Gastroesophageal sphincter (tissue), 4 donors: Measurements from ENCODE around the gene EPC1. TPM values are rescaled to one million over a fixed set of nuclear protein-coding genes. Genes with fewer than 3 reads are reported as not detected.
A peak's percentile ranks its signal among the peaks of the same experiment; 100 is the strongest.
"Not testable (repeated sequence)": the region's sequence is repeated elsewhere in the genome, so short reads cannot be mapped to it uniquely, and the experiment has no call there.

Experiments used
- ATAC-seq: fragments of 150-250 bp; one replicate; pipeline ENCODE4 v1.9.1; 2016; ENCODE audit warnings: mild to moderate bottlenecking, moderate library complexity
- H3K27ac ChIP-seq, 4 donors: fragments of 200-600 bp; sonication (generic) in 3 of 4; 1 replicate in 3 of 4; 2 replicates in 1 of 4; pipeline ENCODE4 v1.5.1; 2016 to 2019
- H3K27me3 ChIP-seq: fragments of 200-600 bp; sonication (generic); one replicate; pipeline ENCODE4 v1.5.1; 2019
- H3K36me3 ChIP-seq, 2 donors: fragments of 200-600 bp; sonication (generic); one replicate each; pipeline ENCODE4 v1.5.1; 2019; ENCODE audit warnings: control low read depth in 1 of 2
- H3K4me1 ChIP-seq, 3 donors: fragments of 200-600 bp; sonication (generic); 1 replicate in 2 of 3; 2 replicates in 1 of 3; pipeline ENCODE4 v1.5.1; 2016 to 2019; ENCODE audit warnings: control low read depth in 2 of 3
- H3K4me3 ChIP-seq, 2 donors: fragments of 200-600 bp; sonication (generic); one replicate each; pipeline ENCODE4 v1.5.1; 2019; ENCODE audit warnings: mild to moderate bottlenecking in 1 of 2, moderate library complexity in 1 of 2
- H3K9me3 ChIP-seq, 3 donors: fragments of 200-600 bp; sonication (generic); one replicate each; pipeline ENCODE4 v1.5.1; 2017 to 2019; ENCODE audit warnings: control low read depth in 2 of 3
- CTCF ChIP-seq, 4 experiments: fragments of 200-600 bp in 2 of 4; fragments of 450-650 bp in 2 of 4; sonication (generic) in 1 of 4; IDR thresholded peaks; one replicate each; pipeline ENCODE4 v1.5.1; 2017 to 2019; ENCODE audit warnings: antibody characterized with exemption in 4 of 4, mild to moderate bottlenecking in 2 of 4, moderate library complexity in 2 of 4
- EP300 ChIP-seq: sonication (generic); formaldehyde crosslinking; IDR thresholded peaks from one replicate; pipeline ENCODE4 v1.6.1; 2017; ENCODE audit warnings: antibody characterized with exemption, mild to moderate bottlenecking
- POLR2A ChIP-seq, 2 donors: fragments of 450-650 bp; IDR thresholded peaks; one replicate each; pipeline ENCODE4 v1.6.1; 2017; ENCODE audit warnings: antibody characterized with exemption in 2 of 2, mild to moderate bottlenecking in 2 of 2, moderate library complexity in 1 of 2
- POLR2AphosphoS5 ChIP-seq: sonication (generic); formaldehyde crosslinking; IDR thresholded peaks from one replicate; pipeline ENCODE4 v1.6.1; 2017; ENCODE audit warnings: antibody characterized with exemption
- WGBS, 2 donors: methylation state at CpG; one replicate each; pipeline ENCODE4 v1.1.5; 2018; ENCODE audit warnings: low coverage in 1 of 2; 5-methylcytosine and 5-hydroxymethylcytosine counted together
- total RNA-seq, 4 donors: library from RNA; depleted of rRNA; stranded (reverse); fragments of >200 nt; gene quantifications; one replicate each; pipeline ENCODE4 v1.1.0, GENCODE V29; 2016

EPC1 gene
- total RNA-seq, result 10 to 100 TPM; 24.1 to 61.3 (median 32.3) TPM

- H3K27me3 ChIP-seq, result no peaks in the 10 kb centered on the region
- TF ChIP-seq POLR2A (IDR thresholded peaks at IDR 0.05) (peak; percentile 90 to 93), EP300 (no peak), POLR2AphosphoS5 (peak; percentile 86)
- peaks cover 8 to 83% (median 22%) of the 10 kb centered on the region in 3 donors for H3K4me1 ChIP-seq
- ATAC-seq, result peak; percentile 90
- H3K9me3 ChIP-seq, result no peaks in the 10 kb centered on the region
- no peaks in the 10 kb centered on the region for H3K36me3 ChIP-seq
- H3K4me3 ChIP-seq, result peak within 1 kb of the TSS; percentile 75 to 78
- 0% methylated on average over 4 to 7 of the region's 97 CpGs for WGBS, 2 donors
- H3K27ac ChIP-seq, result peak within 1 kb of the TSS; percentile 96 to 100 (median 98)
These were observed at the start of gene EPC1 for GRCh38 chr10:32346551-32347362. TSS of gene EPC1 (minus strand) at chr10:32347158. CDS start at chr10:32346915, 243 bp downstream.

GRCh38 chr10:32393911-32394310 lies 47.0 kb upstream of the EPC1 start:
- Histone ChIP-seq H3K9me3 (no peaks in the 10 kb centered on the region), H3K27me3 (no peaks in the 10 kb centered on the region), H3K4me1 (peaks cover 0 to 45% (median under 1%) of the 10 kb centered on the region in 3 donors), H3K36me3 (no peaks in the 10 kb centered on the region), H3K4me3 (no peak overlapping the region), H3K27ac (peak overlapping the region; percentile 55 to 72 (median 59))
- no peak for ATAC-seq
- WGBS, 2 donors, result 10 to 13% methylated on average over 3 to 4 of the region's 4 CpGs
- TF ChIP-seq CTCF (IDR thresholded peaks at IDR 0.05) (no peak), POLR2A (IDR thresholded peaks at IDR 0.05) (no peak), EP300 (no peak), POLR2AphosphoS5 (no peak)

- H3K36me3 ChIP-seq, H3K4me3 ChIP-seq, H3K27me3 ChIP-seq, H3K27ac ChIP-seq, ATAC-seq, H3K9me3 ChIP-seq: not testable (repeated sequence)
- peaks cover 0 to 61% (median 12%) of the 10 kb centered on the region in 3 donors for H3K4me1 ChIP-seq
These were observed 45.3 kb upstream of the EPC1 start for GRCh38 chr10:32392284-32392683.

GRCh38 chr10:32390193-32390592 lies 43.2 kb upstream of the EPC1 start:
- Histone ChIP-seq H3K4me1 (peaks cover 0 to 74% (median 17%) of the 10 kb centered on the region in 3 donors), H3K27me3 (no peaks in the 10 kb centered on the region), H3K9me3 (no peaks in the 10 kb centered on the region), H3K4me3 (no peak overlapping the region), H3K27ac (peak overlapping the region in 3 of 4 donors; percentile 11 to 27 (median 21)), H3K36me3 (no peaks in the 10 kb centered on the region)
- 63 to 92% methylated on average over 2 to 3 of the region's 3 CpGs for WGBS, 2 donors
- no peak for TF ChIP-seq EP300
- TF ChIP-seq CTCF (IDR thresholded peaks at IDR 0.05), result no peak
- TF ChIP-seq POLR2A (IDR thresholded peaks at IDR 0.05), result no peak
- no peak for TF ChIP-seq POLR2AphosphoS5
- no peak for ATAC-seq

- Histone ChIP-seq H3K9me3 (no peaks in the 10 kb centered on the region), H3K27ac (peak overlapping the region in 1 of 4 donors; percentile 67), H3K27me3 (no peaks in the 10 kb centered on the region), H3K4me1 (peaks cover 0 to 62% (median 17%) of the 10 kb centered on the region in 3 donors), H3K36me3 (no peaks in the 10 kb centered on the region), H3K4me3 (no peak overlapping the region)
- ATAC-seq, result no peak
- 58 to 76% methylated on average over 4 to 5 of the region's 6 CpGs for WGBS, 2 donors
- TF ChIP-seq CTCF (IDR thresholded peaks at IDR 0.05), result no peak
- TF ChIP-seq EP300, result no peak
- no peak for TF ChIP-seq POLR2A (IDR thresholded peaks at IDR 0.05)
- TF ChIP-seq POLR2AphosphoS5, result no peak
These were observed 41.5 kb upstream of the EPC1 start for GRCh38 chr10:32388258-32389027.
